Nucleus accumbens (tissue), 56 donors: Measurements from ENCODE around the gene SI.
"Not testable (repeated sequence)": the region's sequence is repeated elsewhere in the genome, so short reads cannot be mapped to it uniquely, and the experiment has no call there.

Experiments
- DNase-seq, 56 donors: peaks; one replicate each; lab custom pipeline; 2025; lab: John Stamatoyannopoulos, UW

Gene SI

DNA sequence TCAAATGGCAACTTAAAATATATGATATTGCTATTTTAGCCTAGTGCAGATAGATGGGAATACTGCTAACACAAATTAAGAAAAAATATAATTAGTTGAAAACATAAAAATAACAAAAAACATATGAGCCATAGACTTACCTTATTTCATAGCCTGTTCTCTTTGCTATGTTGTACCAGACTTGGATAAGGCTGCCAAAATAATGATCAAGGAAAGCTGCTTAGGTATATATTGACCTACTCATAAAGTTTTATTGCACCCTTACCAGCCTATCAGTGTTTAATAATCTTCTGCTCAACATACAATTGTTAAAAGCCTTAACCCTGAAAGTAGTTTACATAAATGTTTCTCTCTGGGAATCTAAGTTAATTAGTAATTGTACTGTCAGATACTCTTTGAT, at the start of gene SI:
Gene SI (minus strand): TSS at position 204 of the 400 bp plus-strand sequence. CDS start 2,484 bp downstream, outside the sequence.
- DNase-seq: no peak

- no peak for DNase-seq
Observed at GRCh38 chr3:165125836-165126235, 47.5 kb upstream of the SI start.

DNA sequence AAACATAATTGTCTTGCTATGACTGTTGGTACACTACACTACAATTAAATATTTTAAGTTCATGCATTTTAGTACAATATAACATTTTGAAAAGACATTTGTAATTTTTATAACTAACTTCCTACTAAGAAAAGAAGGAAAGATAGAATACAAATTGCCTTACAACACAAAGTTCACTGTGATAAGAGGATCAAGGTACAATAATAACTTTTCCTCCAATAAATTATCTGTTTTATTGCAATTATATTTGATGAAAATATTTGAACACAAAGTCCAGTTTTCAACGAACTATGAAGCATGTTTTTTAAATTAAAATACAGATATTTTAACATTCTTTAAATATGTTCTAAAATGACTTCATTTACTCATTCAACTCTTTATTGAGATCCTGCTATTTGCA, 33.1 kb upstream of the SI start:
- DNase-seq: no peak

GRCh38 chr3:165103616-165104015, 25.3 kb upstream of the SI start:
- DNase-seq: no peak

- DNase-seq: no peak
Observed at GRCh38 chr3:165082650-165083049, 4.4 kb upstream of the SI start.

DNA sequence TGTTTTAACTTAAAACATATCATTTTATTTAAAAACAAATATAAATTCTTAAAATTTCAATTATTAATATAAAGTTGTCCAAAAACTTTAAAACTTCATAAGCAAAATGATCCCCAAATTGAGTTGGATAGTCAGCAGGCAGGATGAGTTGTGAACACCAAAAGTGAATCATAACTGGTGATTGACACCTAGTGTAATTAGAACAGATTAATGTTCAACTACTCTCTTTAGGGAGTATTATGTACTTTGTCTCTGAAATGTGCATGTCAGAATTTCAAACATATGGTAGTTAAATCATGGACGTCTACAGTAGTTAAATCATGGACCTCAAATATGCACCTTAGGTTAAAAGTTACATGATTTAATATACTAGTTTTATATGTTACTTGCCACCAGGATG, 2.9 kb upstream of the SI start:
- no peak for DNase-seq

DNA sequence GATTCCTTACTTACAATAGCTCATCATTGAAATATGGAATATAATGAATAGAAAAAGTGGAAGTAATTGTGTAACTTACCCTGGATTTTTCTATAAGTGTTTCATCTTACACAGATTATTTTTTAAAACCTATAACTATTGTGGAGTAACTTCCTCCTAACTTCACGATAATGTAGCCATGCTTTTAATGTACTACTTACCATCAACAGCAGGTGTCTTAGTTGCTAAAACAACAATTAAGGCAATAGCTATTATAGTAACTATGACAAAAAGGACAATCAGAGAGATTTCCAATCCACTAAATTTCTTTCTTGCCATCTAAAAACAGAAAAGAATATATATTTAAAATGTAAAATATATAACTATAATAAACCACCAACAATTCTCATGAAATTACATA, 2.6 kb downstream of the SI start:
- no peak for DNase-seq

- no peak for DNase-seq
Observed at GRCh38 chr3:165070682-165071081, 7.6 kb downstream of the SI start.

DNA sequence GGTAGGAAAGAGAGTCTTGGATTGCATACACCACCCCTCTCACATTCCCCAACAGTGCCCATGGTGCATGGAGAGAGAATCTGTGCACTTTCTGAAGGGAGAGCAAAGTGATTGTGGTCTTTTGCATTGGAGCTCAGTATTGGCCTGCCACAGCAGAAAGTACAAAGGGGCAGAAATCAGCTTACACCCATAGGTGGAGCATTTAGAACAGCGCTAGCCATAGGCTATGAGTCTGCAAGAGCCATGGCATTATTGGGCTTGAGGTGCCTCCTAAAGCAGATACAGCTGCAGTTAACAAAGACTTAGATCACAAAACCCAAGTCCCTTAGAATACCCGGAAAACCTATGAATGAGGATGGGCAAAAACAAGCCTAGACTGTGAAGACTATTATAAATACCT, 21.8 kb downstream of the SI start:
- no peak for DNase-seq

- no peak for DNase-seq
Observed at GRCh38 chr3:165040186-165040585, 38.1 kb downstream of the SI start.

DNA sequence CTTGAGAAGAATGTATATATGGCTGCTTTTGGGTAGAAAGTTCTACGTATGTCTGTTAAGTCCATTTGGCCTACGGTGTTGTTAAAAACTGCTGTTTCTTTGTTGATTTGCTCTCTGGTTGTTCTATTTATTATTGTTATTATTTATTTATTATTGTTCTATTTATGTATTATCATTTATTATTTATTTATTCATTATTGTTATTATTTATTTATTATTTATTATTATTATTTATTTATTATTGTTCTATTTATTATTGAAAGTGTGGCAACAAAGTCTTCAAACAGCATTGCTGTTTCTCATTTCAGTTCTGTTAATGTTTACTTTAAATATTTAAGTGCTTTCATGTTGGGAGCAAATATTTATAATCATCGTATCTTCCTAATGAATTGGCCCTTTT, 66.7 kb downstream of the SI start:
- DNase-seq: no peak

- DNase-seq: no peak
Observed at GRCh38 chr3:164984947-164985346, 93.3 kb downstream of the SI start.

DNA sequence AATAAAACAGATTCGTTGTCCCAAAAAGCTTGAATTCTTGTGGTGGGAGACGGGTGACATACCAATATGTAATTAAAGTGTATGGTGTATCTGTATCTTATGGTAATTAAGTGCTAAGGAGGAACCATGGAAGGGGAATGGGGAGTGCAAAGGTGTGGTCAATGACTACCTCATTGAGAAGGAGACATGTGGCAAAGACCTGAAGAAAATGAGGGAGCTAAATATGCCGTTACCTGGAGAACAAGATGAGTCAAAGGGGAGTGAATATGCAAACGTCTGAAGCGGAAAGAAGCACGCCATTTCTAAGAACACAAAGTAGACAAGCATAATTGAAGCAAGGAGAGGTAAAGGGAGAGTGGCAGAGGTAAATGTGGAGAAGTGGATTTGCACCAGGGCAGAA, 115.7 kb downstream of the SI start:
- DNase-seq: no peak

DNA sequence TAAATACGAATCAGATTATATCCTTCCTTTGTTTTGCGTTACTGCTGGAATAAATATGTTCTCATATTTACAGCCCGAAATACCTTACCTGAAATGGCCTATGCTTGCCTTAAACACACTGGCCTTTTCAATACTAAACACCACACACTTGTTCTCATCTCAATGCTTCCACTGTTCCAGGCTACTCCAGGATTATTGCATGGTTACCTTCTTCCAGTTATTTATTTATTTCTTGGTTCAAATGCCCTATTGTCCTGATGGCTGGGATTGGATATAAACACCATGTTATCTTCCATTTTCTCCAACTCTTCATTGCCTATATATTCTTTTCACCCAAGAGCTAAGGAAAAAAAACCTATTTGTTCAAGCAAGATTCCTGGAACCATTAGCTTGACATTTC, 125.3 kb downstream of the SI start:
- DNase-seq: no peak

- DNase-seq: not testable (repeated sequence)
Observed at GRCh38 chr3:164951403-164951802, 126.9 kb downstream of the SI start.

DNA sequence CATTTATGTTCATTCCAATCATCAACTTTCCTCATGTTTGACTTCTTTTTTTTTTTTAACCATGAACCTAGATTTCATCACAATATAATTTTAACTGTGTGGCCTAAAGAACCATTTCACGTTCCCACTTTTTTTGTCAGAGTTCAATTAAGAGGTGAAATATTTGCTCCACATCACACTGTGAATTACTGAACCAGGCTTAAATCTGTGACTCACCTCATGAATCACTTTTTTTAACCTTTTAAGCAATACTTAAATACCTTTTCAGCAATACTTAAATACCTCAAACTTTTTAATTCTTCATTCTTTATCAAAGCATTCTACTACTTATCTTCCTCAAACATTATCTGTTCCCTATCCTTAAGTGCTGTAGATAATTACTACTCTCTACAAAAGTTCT, 137.6 kb downstream of the SI start:
- DNase-seq: no peak

DNA sequence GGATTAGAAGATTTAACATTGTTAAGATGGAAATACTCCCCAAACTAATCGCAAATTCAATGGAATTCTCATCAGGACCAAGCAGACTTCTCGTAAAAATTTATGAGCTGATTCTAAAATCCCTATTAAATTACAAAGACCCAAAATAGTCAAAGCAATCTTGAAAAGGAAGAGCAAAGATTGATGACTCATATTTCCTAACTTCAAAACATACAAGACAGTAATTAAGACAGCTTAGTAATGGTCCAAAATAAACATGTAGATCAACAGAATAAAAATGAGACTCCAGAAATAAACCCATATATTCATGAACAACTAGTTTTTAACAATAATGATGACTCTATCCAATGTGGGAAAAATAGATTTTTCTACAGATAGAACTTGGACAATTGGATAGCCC, 148.7 kb downstream of the SI start:
- DNase-seq: no peak
